Stimulated activated CD8-positive, alpha-beta memory T cell treated with anti-CD3 and anti-CD28 coated beads, Interleukin-4, amount 100 ng/mL, for 24 hours (primary cell): Measurements from ENCODE around the gene OMG.
"Not testable (repeated sequence)": the region's sequence is repeated elsewhere in the genome, so short reads cannot be mapped to it uniquely, and the experiment has no call there.

Experiments used
- DNase-seq: peaks from one replicate; pipeline ENCODE4 v3.0.0-alpha.2; 2020; ENCODE audit warnings: low read depth

The OMG gene

GRCh38 chr17:31308372-31309334 lies 11.6 kb upstream of the OMG start:
- no peak for DNase-seq

GRCh38 chr17:31307640-31308039 lies 10.6 kb upstream of the OMG start:
- DNase-seq = no peak

GRCh38 chr17:31299624-31300023 lies 2.6 kb upstream of the OMG start:
- DNase-seq = no peak

- no peak for DNase-seq
Measured at GRCh38 chr17:31296142-31296541, 897 bp downstream of the OMG start.

DNA sequence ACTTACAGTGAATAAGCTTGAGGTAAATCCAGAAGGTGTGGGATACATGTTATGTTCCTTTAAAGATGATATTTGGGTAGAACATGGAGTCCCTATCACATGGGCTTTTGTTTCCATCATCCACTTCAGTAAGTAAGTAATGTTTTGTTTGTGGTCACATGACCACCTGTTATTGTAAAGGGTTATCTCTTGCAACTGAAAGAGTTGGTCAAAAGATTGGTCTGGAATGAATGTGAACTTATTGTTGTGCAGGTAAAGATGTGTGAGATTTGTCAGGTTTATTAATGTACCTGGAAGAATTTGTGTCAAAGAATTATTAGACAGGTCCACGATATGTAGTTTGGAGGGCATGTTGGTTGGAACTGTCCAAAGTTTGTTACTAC lies 1.6 kb downstream of the OMG start:
- DNase-seq = no peak

GRCh38 chr17:31294820-31295488 lies 2.1 kb downstream of the OMG start:
- no peak for DNase-seq

DNA sequence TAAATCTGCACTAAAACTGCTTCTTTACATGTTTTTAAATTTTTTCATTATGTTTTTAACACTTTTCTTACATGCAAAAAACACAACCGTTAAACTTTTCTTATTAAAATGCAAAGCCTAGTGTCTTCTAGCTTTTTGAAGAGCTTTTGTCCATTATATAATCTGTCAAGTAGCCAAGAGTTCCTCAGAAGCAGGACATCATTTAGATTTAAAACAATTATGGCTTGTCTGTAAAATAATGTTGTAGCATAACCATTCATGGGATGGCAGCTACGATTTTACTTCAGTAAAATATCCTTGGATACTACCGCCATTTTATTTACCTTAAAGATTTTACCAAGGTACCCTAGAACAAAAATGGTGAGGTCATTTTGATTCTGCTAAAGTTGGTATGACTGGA lies 2.8 kb downstream of the OMG start:
- DNase-seq = no peak

DNA sequence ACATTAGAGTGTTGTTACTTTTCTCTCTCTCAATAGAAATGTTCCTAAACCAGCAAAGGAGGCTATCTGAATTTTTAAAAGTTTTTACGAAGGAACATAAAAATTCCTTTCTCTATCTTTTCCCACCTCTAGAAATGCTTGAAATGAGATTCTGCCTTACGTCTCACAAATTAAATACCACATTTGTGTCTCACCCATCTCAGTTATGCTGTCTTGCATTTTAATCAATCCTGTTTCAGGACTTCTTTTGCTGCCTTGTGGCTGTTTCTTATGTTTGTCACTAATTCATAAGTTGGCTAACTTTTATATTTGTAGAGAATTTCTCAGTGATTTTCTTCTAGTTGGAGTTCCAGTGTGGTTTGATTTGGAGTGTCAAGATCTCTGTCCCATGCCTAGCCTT lies 3.5 kb downstream of the OMG start:
- no peak for DNase-seq

- DNase-seq = no peak
Measured at GRCh38 chr17:31291820-31292219, 5.2 kb downstream of the OMG start.

DNA sequence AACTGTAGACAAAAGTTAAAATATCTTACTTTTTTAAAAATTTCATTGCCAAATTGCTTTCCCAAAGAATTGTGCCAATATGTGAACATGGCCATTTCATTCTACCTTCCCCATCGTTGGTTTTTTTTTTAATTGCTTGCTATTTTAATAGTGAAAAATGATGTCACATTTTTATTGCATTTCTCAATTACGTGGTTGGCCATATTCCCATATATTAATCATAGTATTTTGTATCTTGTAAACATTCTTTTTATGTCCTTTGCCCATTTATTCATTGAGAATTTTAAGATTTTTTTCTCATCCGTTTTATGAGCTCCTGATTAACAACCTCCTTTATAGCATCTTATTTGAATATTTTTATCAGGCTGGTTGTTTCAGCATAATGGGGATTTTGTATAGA lies 7.2 kb downstream of the OMG start:
- no peak for DNase-seq

- DNase-seq = not testable (repeated sequence)
Measured at GRCh38 chr17:31287932-31288331, 9.1 kb downstream of the OMG start.

DNA sequence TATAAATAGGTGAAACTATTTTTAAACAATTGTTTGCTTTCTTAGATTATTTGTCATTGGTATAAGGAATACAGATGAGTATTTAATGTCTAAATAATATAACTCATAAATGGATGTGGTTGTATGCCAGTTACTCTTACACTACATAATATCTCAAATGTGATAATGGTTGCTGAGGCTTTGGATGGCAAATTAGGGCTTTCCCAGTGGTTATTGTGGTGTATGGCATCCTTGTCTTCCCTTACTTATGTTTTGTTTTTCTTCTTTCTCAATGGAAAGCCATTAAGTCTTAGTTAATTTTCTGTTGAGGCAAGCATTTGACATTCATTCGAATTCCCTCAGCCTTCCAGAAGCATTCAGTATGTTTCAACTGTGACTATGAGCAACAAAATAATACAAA lies 10.5 kb downstream of the OMG start:
- DNase-seq = no peak

GRCh38 chr17:31283841-31284240 lies 13.2 kb downstream of the OMG start:
- no peak for DNase-seq

GRCh38 chr17:31281061-31281460 lies 16.0 kb downstream of the OMG start:
- DNase-seq = no peak

DNA sequence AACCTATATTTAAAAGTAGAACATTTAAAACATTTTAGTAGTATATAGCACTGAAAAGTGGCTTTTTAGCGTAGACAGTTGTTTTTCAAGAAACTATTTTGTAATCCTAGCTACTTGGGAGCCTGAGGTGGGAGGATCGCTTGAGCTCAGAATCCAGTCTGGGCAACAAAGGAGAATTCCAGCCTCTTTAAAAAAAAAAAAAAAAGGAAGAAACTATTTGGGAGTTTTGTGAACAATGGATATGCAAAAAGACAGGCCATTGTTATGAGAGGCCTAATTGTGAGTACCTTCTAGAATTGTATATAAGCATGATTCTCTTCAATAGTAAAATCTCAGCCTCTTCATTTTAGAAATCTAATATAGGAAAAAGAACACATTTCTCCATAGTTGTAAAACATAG lies 17.6 kb downstream of the OMG start:
- no peak for DNase-seq

GRCh38 chr17:31275116-31275515 lies 21.9 kb downstream of the OMG start:
- DNase-seq = no peak

GRCh38 chr17:31274252-31274651 lies 22.8 kb downstream of the OMG start:
- DNase-seq = no peak

- no peak for DNase-seq
Measured at GRCh38 chr17:31273516-31273915, 23.5 kb downstream of the OMG start.

- no peak for DNase-seq
Measured at GRCh38 chr17:31272803-31273202, 24.2 kb downstream of the OMG start.

DNA sequence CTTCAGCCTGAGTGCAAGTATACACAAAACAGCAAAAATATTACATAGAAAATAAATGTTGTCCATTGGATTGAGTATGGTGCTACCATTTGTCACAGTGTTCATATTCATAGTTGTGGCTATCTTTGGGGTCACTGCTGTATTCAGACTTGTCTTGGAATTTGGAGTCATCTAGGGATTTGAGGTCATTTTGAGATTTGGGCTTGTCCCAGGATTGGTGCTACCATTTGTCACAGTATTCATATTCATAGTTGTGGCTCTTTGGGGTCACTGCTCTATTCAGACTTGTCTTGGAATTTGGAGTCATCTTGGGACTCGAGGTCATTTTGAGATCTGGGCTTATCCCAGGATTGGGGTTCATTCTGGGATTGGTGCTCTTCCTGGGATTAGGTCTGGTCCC lies 24.8 kb downstream of the OMG start:
- no peak for DNase-seq

DNA sequence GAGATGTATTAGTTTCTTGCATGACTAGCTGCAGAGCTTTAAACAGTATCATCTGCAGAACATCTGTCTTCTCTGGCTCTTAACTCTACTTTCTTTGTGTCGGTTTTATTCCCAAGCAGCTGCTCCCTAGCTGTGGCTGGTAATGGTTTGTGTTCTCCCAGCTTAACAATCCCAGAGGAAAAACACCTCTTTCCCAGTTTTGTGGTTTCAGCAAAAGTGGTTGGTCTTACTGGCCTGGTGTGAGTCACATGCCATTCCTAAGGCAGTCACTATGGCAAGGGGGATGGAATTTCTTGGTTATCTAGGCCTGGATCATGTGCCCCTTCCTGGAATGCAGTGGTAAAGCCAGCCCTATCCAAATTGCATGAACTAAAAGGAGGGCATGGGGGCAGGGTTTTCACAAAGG lies 27.5 kb downstream of the OMG start:
- no peak for DNase-seq

DNA sequence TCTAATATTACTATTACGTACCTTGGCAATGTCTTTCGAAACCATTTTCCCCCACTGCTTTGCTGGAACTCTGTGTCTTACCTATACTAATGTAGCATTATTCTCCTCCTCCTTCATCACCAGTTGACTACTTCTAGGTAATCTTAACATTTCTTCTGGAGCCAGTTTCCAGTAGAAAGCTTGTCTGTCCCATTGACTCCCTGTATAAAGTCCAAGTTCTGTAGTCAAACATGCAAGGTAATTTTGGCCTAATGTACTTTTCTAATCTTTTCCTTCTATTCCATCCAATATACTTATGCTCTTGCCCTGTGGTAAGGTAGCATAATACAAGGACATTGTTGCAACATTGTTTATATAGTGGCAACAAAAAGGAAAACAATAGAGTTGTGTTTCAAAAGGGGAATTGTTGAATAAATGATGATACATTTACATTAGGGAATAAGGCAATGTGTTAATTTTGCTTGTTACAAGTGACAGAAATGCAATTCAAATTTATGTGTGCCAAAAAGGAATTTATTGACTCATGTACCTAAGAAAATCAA lies 27.9 kb downstream of the OMG start:
- DNase-seq = no peak

- no peak for DNase-seq
Measured at GRCh38 chr17:31266042-31266441, 31.0 kb downstream of the OMG start.
